ENCODE measurements around the gene NOP53. TPM values are rescaled to one million over a fixed set of nuclear protein-coding genes. Genes with fewer than 3 reads are reported as not detected.

The NOP53 gene
- total and polyA plus RNA-seq, 12 donors: 131 to 256 (median 188) TPM

- TF ChIP-seq CTCF (IDR thresholded peaks at IDR 0.05): no peak
- peak overlapping the region; percentile 78 to 100 (median 91) for H3K4me3 ChIP-seq
- WGBS, 2 donors: 0 to 1% methylated on average over 20 of the region's 20 CpGs
- intact Hi-C loops (cut with DNase I): no loop called here
- DNase-seq (peak in 1 of 2 donors; percentile 47), ATAC-seq (peak; percentile 27 to 71 (median 54))
- H3K27ac ChIP-seq: peak overlapping the region; percentile 98 to 100 (median 99)
- H3K9me3 ChIP-seq: no peaks in the 10 kb centered on the region
- H3K4me1 ChIP-seq: peaks cover 10 to 59% (median 45%) of the 10 kb centered on the region in 9 donors
- H3K36me3 ChIP-seq: peaks cover 0 to 36% (median 13%) of the 10 kb centered on the region in 9 donors
- no peaks in the 10 kb centered on the region for H3K27me3 ChIP-seq
Observed at GRCh38 chr19:47778954-47779351, 33.6 kb downstream of the NOP53 start.

DNA sequence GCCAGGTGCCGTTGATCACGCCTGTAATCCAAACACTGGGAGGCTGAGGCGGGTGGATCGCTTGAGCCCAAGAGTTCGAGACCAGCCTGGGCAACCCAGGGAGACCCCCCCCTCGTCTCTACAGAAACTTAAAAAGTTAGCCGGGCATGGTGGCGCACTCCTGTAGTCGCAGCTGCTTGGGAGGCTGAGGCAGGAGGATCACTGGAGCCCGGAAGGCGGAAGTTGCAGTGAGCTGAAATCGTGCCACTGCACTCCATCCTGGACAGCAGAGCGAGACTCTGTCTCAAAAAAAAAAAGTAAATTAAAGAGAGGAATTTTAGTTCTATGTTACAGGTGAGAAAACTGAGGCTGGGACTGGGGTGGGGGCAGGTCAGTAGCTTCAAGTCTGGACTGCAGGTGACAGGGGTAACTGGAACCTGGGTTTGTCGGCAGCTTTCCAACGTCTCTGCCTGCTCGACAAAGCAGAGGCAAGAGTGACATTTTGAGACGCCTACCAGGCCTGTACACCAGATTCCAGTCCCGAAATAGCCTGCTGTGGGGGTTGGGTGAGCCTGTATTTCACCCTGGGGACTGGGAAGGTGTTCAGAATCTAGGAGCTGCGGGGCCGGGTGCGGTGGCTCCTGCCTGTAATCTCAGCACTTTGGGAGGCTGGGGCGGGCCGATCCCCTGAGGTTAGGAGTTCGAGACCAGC, 34.3 kb downstream of the NOP53 start:
- no peaks in the 10 kb centered on the region for H3K9me3 ChIP-seq
- DNase-seq (peak; percentile 77 to 87), ATAC-seq (peak; percentile 40 to 84 (median 76))
- H3K4me1 ChIP-seq: peaks cover 10 to 59% (median 45%) of the 10 kb centered on the region in 9 donors
- H3K27me3 ChIP-seq: no peaks in the 10 kb centered on the region
- peak overlapping the region; percentile 78 to 100 (median 91) for H3K4me3 ChIP-seq
- peaks cover 0 to 43% (median 20%) of the 10 kb centered on the region in 9 donors for H3K36me3 ChIP-seq
- H3K27ac ChIP-seq: peak overlapping the region; percentile 98 to 100 (median 99)
- 29 to 33% methylated on average over 24 of the region's 24 CpGs for WGBS, 2 donors
- TF ChIP-seq CTCF (IDR thresholded peaks at IDR 0.05): no peak
- intact Hi-C loops (cut with DNase I): loop anchor here in 2 of 10 donors (5.0 kb wide), 2 partner anchors 32 to 67 kb away; partner anchors contain the start of genes EHD2 (in 1 of the 2) and NOP53 (in 1 of the 2)

GRCh38 chr19:47780215-47780551, 34.8 kb downstream of the NOP53 start:
- no peaks in the 10 kb centered on the region for H3K9me3 ChIP-seq
- H3K36me3 ChIP-seq: peaks cover 0 to 48% (median 25%) of the 10 kb centered on the region in 9 donors
- peak overlapping the region; percentile 31 to 100 (median 90) for H3K4me3 ChIP-seq
- 36 to 45% methylated on average over 9 of the region's 9 CpGs for WGBS, 2 donors
- no peaks in the 10 kb centered on the region for H3K27me3 ChIP-seq
- peak overlapping the region; percentile 98 to 100 (median 99) for H3K27ac ChIP-seq
- TF ChIP-seq CTCF (IDR thresholded peaks at IDR 0.05): no peak
- intact Hi-C loops (cut with DNase I): loop anchor here in 2 of 10 donors (5.0 kb wide), 2 partner anchors 33 to 68 kb away; partner anchors contain the start of genes EHD2 (in 1 of the 2) and NOP53 (in 1 of the 2)
- H3K4me1 ChIP-seq: peaks cover 10 to 59% (median 45%) of the 10 kb centered on the region in 9 donors
- ATAC-seq (no peak), DNase-seq (no peak)

DNA sequence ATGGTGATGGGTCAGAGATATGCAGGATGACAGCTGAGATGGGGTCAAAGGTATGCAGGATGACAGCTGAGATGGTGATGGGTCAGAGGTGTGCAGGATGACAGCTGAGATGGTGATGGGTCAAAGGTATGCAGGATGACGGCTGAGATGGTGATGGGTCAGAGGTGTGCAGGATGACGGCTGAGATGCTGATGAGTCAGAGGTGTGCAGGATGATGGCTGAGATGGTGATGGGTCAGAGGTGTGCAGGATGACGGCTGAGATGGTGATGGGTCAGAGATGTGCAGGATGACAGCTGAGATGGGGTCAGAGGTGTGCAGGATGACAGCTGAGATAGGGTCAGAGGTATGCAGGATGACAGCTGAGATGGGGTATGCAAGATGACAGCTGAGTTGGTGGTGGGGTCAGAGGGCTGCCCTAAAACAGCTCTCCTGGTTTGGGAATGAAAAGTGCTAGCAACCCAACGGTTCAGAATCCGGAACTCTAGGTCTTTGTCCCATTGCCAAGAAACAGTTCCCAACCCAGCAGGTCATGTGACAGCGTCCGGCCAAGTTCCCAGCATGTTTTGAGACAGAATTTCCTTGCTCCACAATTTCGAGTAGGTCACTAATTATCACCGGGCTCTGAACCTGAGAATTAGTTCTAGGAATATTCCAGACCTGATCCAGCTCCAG, 36.4 kb downstream of the NOP53 start:
- peak overlapping the region in 5 of 10 donors; percentile 8 to 99 (median 89) for H3K4me3 ChIP-seq
- DNase-seq: peak in 1 of 2 donors; percentile 69
- no peak for TF ChIP-seq CTCF (IDR thresholded peaks at IDR 0.05)
- intact Hi-C loops (cut with DNase I): loop anchor here in 2 of 10 donors (5.0 kb wide), 2 partner anchors 34 to 69 kb away; partner anchors contain the start of genes EHD2 (in 1 of the 2) and NOP53 (in 1 of the 2)
- H3K9me3 ChIP-seq: no peaks in the 10 kb centered on the region
- H3K27ac ChIP-seq: peak overlapping the region in 8 of 10 donors; percentile 55 to 100 (median 99)
- peaks cover 10 to 59% (median 45%) of the 10 kb centered on the region in 9 donors for H3K4me1 ChIP-seq
- 17 to 20% methylated on average over 9 of the region's 9 CpGs for whole genome bisulfite sequencing, 2 donors
- peak in 1 of 8 donors; percentile 10 for ATAC-seq
- H3K36me3 ChIP-seq: peaks cover 0 to 63% (median 36%) of the 10 kb centered on the region in 9 donors
- H3K27me3 ChIP-seq: no peaks in the 10 kb centered on the region
